NCI-H1694 (cell line): ENCODE results near the gene APOO.
"Not testable (repeated sequence)": the region's sequence is repeated elsewhere in the genome, so short reads cannot be mapped to it uniquely, and the experiment has no call there.

Source experiments
- DNase-seq: peaks from one replicate; lab custom pipeline; 2025; lab: John Stamatoyannopoulos, UW

APOO gene

GRCh38 chrX:23859238-23859637, 48.5 kb downstream of the APOO start:
- not testable (repeated sequence) for DNase-seq

- no peak for DNase-seq
Measured at GRCh38 chrX:23857935-23858334, 49.8 kb downstream of the APOO start.

GRCh38 chrX:23857363-23857762, 50.4 kb downstream of the APOO start:
- no peak for DNase-seq

GRCh38 chrX:23855569-23855968, 52.2 kb downstream of the APOO start:
- DNase-seq, result no peak

GRCh38 chrX:23854945-23855344, 52.8 kb downstream of the APOO start:
- no peak for DNase-seq

- DNase-seq, result no peak
Measured at GRCh38 chrX:23854122-23854521, 53.6 kb downstream of the APOO start.

GRCh38 chrX:23851544-23851943, 56.2 kb downstream of the APOO start:
- no peak for DNase-seq

- no peak for DNase-seq
Measured at GRCh38 chrX:23849241-23849640, 58.5 kb downstream of the APOO start.

GRCh38 chrX:23845351-23845817, 62.4 kb downstream of the APOO start:
- DNase-seq, result no peak

GRCh38 chrX:23844502-23845138, 63.1 kb downstream of the APOO start:
- no peak for DNase-seq

- no peak for DNase-seq
Measured at GRCh38 chrX:23841847-23842522, 65.8 kb downstream of the APOO start.

GRCh38 chrX:23840674-23841073, 67.1 kb downstream of the APOO start:
- no peak for DNase-seq

GRCh38 chrX:23838953-23839352, 68.8 kb downstream of the APOO start:
- DNase-seq, result no peak

GRCh38 chrX:23832721-23833120, 75.0 kb downstream of the APOO start:
- DNase-seq, result no peak

GRCh38 chrX:23828881-23829280, 78.9 kb downstream of the APOO start:
- DNase-seq, result no peak

GRCh38 chrX:23826653-23827052, 81.1 kb downstream of the APOO start:
- DNase-seq, result no peak

- no peak for DNase-seq
Measured at GRCh38 chrX:23826216-23826615, 81.5 kb downstream of the APOO start.

- no peak for DNase-seq
Measured at GRCh38 chrX:23825675-23826074, 82.1 kb downstream of the APOO start.

GRCh38 chrX:23822841-23823240, 84.9 kb downstream of the APOO start:
- DNase-seq, result no peak

GRCh38 chrX:23822397-23822796, 85.3 kb downstream of the APOO start:
- no peak for DNase-seq

- DNase-seq, result no peak
Measured at GRCh38 chrX:23821847-23822246, 85.9 kb downstream of the APOO start.

- no peak for DNase-seq
Measured at GRCh38 chrX:23820235-23820782, 87.4 kb downstream of the APOO start.

GRCh38 chrX:23819385-23820234, 88.1 kb downstream of the APOO start:
- no peak for DNase-seq
